Hepatocyte (in vitro differentiated cells): ENCODE data around the gene RPTOR.

ENCODE experiments used
- EZH2 ChIP-seq: fragments of 200-600 bp; sonication (generic); IDR thresholded peaks from 2 replicates; pipeline ENCODE4 v1.6.1; 2016; ENCODE audit warnings: antibody characterized with exemption, mild to moderate bottlenecking, borderline replicate concordance
- TF ChIP-seq, protein P1 (sequence below): fragments of 200-600 bp; sonication (generic); IDR thresholded peaks from 2 replicates; pipeline ENCODE4 v1.5.1; 2016; ENCODE audit warnings: antibody characterized with exemption, mild to moderate bottlenecking; ENCODE audit not compliant: poor library complexity

DNA sequence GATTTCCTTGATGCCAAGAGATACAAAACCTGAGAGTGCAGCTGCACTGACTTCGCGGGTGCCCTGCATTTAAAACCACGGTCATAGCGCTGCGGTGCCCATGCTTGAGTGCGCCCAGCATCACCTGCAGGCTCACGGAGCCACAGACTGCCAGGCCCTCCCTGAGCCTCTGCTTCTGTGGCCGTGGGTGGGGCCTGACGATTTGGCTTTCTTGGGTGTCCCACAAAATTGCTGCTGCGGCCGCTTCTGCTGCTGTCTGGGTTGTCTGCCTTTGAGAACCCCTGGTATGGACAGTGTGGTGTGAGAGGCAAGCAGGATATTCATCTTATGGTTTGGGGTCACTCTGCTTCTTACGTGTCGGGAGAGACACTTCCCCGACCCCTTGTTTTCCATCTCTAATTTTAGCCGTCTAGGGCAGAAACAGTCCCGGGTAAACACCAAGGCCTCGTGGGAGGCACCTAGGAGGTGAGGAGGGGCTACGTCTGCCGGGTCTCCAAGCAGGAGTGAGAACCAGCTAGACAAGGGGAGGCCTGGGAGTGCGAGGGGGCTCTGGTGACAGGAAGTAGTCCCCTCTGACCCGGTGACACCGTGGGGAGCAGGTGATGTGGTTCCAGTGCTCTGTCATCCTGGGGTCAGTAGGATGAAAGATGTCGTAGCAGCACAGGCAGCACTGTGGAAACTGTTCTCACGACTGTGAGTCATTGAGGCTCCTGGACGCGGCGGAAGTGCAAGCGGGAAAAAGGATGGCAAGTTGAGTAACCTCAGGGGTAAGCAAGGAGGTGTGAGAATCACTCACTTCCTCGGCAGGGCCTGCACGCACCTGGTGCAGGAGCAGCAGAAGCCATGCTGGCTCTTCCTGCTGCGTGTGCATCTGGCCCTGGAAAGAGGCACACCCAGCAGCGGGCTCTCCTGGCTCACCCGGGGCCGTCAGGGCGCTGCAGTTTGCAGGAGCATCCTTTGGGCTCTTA lies 176.3 kb downstream of the RPTOR start:
- TF ChIP-seq, protein P1, sequence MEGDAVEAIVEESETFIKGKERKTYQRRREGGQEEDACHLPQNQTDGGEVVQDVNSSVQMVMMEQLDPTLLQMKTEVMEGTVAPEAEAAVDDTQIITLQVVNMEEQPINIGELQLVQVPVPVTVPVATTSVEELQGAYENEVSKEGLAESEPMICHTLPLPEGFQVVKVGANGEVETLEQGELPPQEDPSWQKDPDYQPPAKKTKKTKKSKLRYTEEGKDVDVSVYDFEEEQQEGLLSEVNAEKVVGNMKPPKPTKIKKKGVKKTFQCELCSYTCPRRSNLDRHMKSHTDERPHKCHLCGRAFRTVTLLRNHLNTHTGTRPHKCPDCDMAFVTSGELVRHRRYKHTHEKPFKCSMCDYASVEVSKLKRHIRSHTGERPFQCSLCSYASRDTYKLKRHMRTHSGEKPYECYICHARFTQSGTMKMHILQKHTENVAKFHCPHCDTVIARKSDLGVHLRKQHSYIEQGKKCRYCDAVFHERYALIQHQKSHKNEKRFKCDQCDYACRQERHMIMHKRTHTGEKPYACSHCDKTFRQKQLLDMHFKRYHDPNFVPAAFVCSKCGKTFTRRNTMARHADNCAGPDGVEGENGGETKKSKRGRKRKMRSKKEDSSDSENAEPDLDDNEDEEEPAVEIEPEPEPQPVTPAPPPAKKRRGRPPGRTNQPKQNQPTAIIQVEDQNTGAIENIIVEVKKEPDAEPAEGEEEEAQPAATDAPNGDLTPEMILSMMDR: no peak
- no peak for TF ChIP-seq EZH2
